IPS-NIHi11 (cell line): ENCODE measurements around the gene PROKR1.
"Not testable (repeated sequence)": the region's sequence is repeated elsewhere in the genome, so short reads cannot be mapped to it uniquely, and the experiment has no call there.

Experiments
- DNase-seq: peaks from one replicate; pipeline ENCODE4 v3.0.0; 2012; ENCODE audit warnings: mixed read lengths, low spot score

PROKR1 gene

GRCh38 chr2:68658266-68658665 is 14.9 kb downstream of the PROKR1 start:
- no peak for DNase-seq

- DNase-seq = no peak
These were observed 15.7 kb downstream of the PROKR1 start for GRCh38 chr2:68659081-68659480.

GRCh38 chr2:68660658-68661057 is 17.3 kb downstream of the PROKR1 start:
- no peak for DNase-seq

GRCh38 chr2:68662466-68662865 is 19.1 kb downstream of the PROKR1 start:
- DNase-seq = no peak

- no peak for DNase-seq
These were observed 20.2 kb downstream of the PROKR1 start for GRCh38 chr2:68663371-68664156.

GRCh38 chr2:68667371-68667770 is 24.0 kb downstream of the PROKR1 start:
- DNase-seq = no peak

- no peak for DNase-seq
These were observed 26.3 kb downstream of the PROKR1 start for GRCh38 chr2:68669651-68670050.

- DNase-seq = no peak
These were observed 28.6 kb downstream of the PROKR1 start for GRCh38 chr2:68671961-68672360.

GRCh38 chr2:68673631-68674030 is 30.3 kb downstream of the PROKR1 start:
- DNase-seq = no peak

- no peak for DNase-seq
These were observed 32.1 kb downstream of the PROKR1 start for GRCh38 chr2:68675470-68675869.

GRCh38 chr2:68677837-68678236 is 34.5 kb downstream of the PROKR1 start:
- DNase-seq = not testable (repeated sequence)

- not testable (repeated sequence) for DNase-seq
These were observed 36.0 kb downstream of the PROKR1 start for GRCh38 chr2:68679166-68679916.

- not testable (repeated sequence) for DNase-seq
These were observed 36.5 kb downstream of the PROKR1 start for GRCh38 chr2:68679917-68680267.

- DNase-seq = no peak
These were observed 40.8 kb downstream of the PROKR1 start for GRCh38 chr2:68684197-68684596.

GRCh38 chr2:68686178-68686577 is 42.8 kb downstream of the PROKR1 start:
- no peak for DNase-seq

GRCh38 chr2:68687018-68687417 is 43.6 kb downstream of the PROKR1 start:
- no peak for DNase-seq

- no peak for DNase-seq
These were observed 46.5 kb downstream of the PROKR1 start for GRCh38 chr2:68689553-68690537.

- DNase-seq = no peak
These were observed 47.5 kb downstream of the PROKR1 start for GRCh38 chr2:68690851-68691250.

GRCh38 chr2:68692511-68692910 is 49.1 kb downstream of the PROKR1 start:
- no peak for DNase-seq

- DNase-seq = no peak
These were observed 50.6 kb downstream of the PROKR1 start for GRCh38 chr2:68693951-68694350.

- DNase-seq = no peak
These were observed 52.6 kb downstream of the PROKR1 start for GRCh38 chr2:68695971-68696370.

GRCh38 chr2:68696554-68696953 is 53.2 kb downstream of the PROKR1 start:
- DNase-seq = no peak
